ENCODE data around the gene SYT2.

DNA sequence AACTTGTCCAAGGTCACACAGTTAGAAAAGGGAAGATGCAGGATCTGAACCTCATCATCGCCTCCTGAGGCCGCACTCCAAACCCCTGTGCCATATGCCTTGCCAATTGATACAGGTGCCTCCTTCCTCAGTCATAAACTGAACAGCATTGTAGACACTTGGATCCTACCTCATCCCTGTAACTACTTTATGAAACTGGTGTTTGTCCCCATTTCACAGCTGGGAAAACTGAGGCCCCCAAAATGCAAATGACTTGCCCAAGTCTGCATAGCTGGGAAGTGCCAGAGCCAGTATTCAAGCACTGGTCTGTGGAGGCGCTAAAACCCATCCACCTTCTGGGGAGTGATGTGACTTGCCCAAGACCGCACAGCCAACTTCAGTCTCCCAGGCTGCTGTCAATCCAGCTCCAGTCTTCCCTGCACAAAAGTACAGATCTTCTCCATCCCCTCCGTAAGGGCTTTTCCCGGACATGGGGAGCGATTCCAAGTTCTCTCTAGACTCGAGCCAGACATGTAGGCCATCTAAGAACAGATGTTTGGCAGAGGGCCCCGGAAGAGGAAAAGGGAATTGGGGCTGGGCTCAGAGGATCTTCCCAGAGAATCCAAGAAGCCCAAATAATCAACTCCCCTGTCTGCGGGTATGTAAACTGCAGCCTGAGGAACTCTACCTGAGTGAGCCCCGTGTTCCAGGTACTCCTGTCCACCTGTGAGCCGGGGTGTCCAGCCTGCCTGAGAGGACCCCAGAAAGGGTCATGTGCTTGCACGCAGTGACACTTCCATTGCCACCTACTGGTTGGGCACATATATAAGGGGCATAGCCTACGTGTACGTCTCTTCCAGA lies 60.5 kb downstream of the SYT2 start:
- TF ChIP-seq, protein P1, sequence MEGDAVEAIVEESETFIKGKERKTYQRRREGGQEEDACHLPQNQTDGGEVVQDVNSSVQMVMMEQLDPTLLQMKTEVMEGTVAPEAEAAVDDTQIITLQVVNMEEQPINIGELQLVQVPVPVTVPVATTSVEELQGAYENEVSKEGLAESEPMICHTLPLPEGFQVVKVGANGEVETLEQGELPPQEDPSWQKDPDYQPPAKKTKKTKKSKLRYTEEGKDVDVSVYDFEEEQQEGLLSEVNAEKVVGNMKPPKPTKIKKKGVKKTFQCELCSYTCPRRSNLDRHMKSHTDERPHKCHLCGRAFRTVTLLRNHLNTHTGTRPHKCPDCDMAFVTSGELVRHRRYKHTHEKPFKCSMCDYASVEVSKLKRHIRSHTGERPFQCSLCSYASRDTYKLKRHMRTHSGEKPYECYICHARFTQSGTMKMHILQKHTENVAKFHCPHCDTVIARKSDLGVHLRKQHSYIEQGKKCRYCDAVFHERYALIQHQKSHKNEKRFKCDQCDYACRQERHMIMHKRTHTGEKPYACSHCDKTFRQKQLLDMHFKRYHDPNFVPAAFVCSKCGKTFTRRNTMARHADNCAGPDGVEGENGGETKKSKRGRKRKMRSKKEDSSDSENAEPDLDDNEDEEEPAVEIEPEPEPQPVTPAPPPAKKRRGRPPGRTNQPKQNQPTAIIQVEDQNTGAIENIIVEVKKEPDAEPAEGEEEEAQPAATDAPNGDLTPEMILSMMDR (IDR thresholded peaks at IDR 0.05; ENCODE audit: low read depth, low read length, poor library complexity, severe bottlenecking), result no peak
- TF ChIP-seq EZH2phosphoT487 (IDR thresholded peaks at IDR 0.05; ENCODE audit: borderline replicate concordance, low read length), result no peak

Measured in DOHH2 (cell line).